ENCODE measurements around the gene ADAMTS7.
"Not testable (repeated sequence)": the region's sequence is repeated elsewhere in the genome, so short reads cannot be mapped to it uniquely, and the experiment has no call there.

DNA sequence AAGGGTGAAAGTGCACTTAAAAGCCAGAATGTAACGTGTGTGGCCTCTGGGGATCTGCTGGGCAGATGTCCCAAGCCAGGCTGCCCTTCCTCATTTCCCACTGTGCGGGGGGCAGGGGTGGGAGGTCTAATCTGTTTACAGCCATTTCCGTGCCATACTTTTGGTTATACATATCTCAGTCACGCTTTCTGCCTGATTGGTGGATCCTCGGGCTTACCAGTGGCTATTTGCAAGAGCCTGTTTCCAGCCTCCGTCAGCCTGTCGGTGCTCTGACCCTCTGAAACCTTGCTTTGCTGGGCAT is 58.0 kb downstream of the ADAMTS7 start:
- not testable (repeated sequence) for TF ChIP-seq EZH2 (IDR thresholded peaks at IDR 0.05; ENCODE audit: borderline replicate concordance, low read depth, low read length, severe bottlenecking); GATA2 (IDR thresholded peaks at IDR 0.05; ENCODE audit: insufficient read depth, insufficient read length, low read depth, low read length)
- TF ChIP-seq, protein P1, sequence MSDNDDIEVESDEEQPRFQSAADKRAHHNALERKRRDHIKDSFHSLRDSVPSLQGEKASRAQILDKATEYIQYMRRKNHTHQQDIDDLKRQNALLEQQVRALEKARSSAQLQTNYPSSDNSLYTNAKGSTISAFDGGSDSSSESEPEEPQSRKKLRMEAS (IDR thresholded peaks at IDR 0.05; ENCODE audit: insufficient read depth, insufficient read length), result not testable (repeated sequence)

Data from endothelial cell of umbilical vein (primary cell).